ENCODE measurements around the gene FOXP1. TPM values are rescaled to one million over a fixed set of nuclear protein-coding genes. Genes with fewer than 3 reads are reported as not detected.

The FOXP1 gene
- total and polyA plus RNA-seq, 8 donors: 13.4 to 74.1 (median 44.1) TPM

DNA sequence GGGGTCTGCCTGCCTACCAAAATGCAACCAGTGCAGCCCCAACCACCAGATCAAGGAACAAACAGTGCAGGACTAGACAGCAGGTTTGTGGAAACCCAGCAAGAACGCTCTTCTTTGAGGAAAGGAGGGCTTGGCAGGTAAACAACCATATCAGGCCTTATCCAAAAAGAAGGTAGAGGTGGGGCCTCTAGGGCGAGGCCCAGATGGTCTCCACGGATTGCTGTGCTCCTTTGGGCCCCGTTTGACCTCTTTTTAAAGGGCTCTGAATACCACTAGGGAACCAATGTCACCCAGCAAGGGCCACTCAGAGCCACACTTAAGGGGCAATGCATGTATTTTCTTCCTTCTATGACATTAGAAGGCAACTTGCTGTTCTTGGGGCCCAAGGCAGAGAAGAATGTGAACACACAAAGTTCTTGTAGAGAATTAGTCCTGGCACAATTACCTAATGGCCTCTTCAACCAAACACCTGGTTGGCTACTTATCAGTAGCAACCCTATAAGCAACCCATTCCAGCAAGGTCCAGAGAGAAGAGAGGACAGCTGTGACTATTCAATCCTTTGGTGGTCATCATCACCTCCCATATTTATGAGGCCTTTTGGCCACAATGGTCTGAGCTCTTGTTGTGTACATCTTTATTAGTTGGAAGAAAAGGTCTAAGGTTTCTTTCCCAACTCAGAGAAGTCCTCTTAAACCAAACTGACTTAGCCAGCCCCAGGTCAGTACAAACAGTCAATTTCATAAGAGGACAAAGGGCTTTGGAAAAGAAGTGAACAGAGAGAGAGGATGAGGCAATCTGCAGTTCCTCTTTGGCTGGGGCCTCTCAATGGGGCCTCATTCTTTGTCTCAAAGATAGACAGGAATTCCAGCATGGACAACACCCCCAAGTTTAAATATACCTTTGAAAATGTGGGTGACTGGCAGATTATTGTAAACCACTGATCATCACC is 36.0 kb downstream of the FOXP1 start:
- Histone ChIP-seq H3K4me3 (no peak overlapping the region), H3K27ac (peak overlapping the region in 1 of 4 donors; percentile 43), H3K4me1 (peaks cover 0 to 6% (median 3%) of the 10 kb centered on the region in 3 donors), H3K27me3 (no peaks in the 10 kb centered on the region), H3K9me3 (no peaks in the 10 kb centered on the region), H3K36me3 (no peaks in the 10 kb centered on the region)
- intact Hi-C loops (cut with DNase I): no loop called here
- FAIRE-seq (no peak), ATAC-seq (peak in 2 of 4 donors; percentile 66 to 68), DNase-seq (no peak)
- 78 to 85% methylated on average over 4 of the region's 4 CpGs for WGBS, 2 donors
- TF ChIP-seq, protein P1, sequence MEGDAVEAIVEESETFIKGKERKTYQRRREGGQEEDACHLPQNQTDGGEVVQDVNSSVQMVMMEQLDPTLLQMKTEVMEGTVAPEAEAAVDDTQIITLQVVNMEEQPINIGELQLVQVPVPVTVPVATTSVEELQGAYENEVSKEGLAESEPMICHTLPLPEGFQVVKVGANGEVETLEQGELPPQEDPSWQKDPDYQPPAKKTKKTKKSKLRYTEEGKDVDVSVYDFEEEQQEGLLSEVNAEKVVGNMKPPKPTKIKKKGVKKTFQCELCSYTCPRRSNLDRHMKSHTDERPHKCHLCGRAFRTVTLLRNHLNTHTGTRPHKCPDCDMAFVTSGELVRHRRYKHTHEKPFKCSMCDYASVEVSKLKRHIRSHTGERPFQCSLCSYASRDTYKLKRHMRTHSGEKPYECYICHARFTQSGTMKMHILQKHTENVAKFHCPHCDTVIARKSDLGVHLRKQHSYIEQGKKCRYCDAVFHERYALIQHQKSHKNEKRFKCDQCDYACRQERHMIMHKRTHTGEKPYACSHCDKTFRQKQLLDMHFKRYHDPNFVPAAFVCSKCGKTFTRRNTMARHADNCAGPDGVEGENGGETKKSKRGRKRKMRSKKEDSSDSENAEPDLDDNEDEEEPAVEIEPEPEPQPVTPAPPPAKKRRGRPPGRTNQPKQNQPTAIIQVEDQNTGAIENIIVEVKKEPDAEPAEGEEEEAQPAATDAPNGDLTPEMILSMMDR (IDR thresholded peaks at IDR 0.05): no peak

- Histone ChIP-seq H3K27ac (peak overlapping the region in 1 of 4 donors; percentile 43), H3K9me3 (no peaks in the 10 kb centered on the region), H3K4me1 (peaks cover 0 to 11% (median 3%) of the 10 kb centered on the region in 3 donors), H3K27me3 (no peaks in the 10 kb centered on the region), H3K36me3 (no peaks in the 10 kb centered on the region), H3K4me3 (no peak overlapping the region)
- TF ChIP-seq, protein P1 (IDR thresholded peaks at IDR 0.05): no peak
- ATAC-seq (no peak), DNase-seq (no peak), FAIRE-seq (no peak)
- 91 to 96% methylated on average over 2 of the region's 2 CpGs for WGBS, 2 donors
- intact Hi-C loops (cut with DNase I): no loop called here
Observed at GRCh38 chr3:71546821-71547220, 36.7 kb downstream of the FOXP1 start.

- WGBS, 2 donors: 89 to 95% methylated on average over 2 of the region's 2 CpGs
- FAIRE-seq (no peak), DNase-seq (no peak), ATAC-seq (no peak)
- Histone ChIP-seq H3K36me3 (no peaks in the 10 kb centered on the region), H3K27me3 (no peaks in the 10 kb centered on the region), H3K9me3 (no peaks in the 10 kb centered on the region), H3K27ac (no peak overlapping the region), H3K4me3 (no peak overlapping the region), H3K4me1 (peaks cover 0 to 22% (median 3%) of the 10 kb centered on the region in 3 donors)
- TF ChIP-seq, protein P1 (IDR thresholded peaks at IDR 0.05): no peak
- intact Hi-C loops (cut with DNase I): no loop called here
Observed at GRCh38 chr3:71545330-71545729, 38.2 kb downstream of the FOXP1 start.

DNA sequence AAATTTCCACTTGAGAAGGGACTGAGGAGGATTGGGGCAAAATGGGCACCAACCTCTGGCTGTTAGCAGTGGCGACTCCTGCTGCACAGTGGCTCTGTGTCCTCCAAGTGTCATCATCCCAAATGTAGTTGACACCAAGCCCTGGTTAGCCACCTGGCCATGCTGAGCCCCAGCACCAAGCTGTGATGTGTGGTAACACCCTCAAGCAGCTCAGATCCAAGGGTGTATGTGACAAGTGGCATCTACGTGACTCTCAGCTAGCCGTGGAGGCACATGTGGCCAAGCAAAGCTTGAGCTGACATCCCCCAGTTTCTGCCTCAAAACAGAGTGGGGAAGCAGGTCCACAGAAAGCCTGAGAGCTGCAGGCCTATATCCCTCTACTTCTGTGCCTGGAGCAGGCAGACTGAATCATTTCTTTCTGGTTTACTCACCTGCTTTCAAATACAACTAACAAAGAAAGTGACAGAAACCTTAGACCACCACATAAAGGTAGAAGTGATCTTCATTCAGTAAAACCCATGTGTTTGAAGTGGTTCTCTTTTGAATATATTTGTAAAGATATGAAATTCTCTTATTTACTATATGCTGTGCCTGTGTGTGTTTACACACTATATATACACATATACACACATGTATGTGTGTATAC is 40.0 kb downstream of the FOXP1 start:
- TF ChIP-seq, protein P1 (IDR thresholded peaks at IDR 0.05): no peak
- Histone ChIP-seq H3K27me3 (no peaks in the 10 kb centered on the region), H3K9me3 (no peaks in the 10 kb centered on the region), H3K27ac (no peak overlapping the region), H3K4me3 (no peak overlapping the region), H3K36me3 (no peaks in the 10 kb centered on the region), H3K4me1 (peaks cover 0 to 22% (median 3%) of the 10 kb centered on the region in 3 donors)
- FAIRE-seq (no peak), ATAC-seq (no peak), DNase-seq (no peak)
- intact Hi-C loops (cut with DNase I): no loop called here
- WGBS, 2 donors: 90 to 91% methylated on average over 3 of the region's 3 CpGs
